Activated CD4-positive, alpha-beta T cell treated with anti-CD3 and anti-CD28 coated beads, Interleukin-2, amount 10 ng/mL, durations not matched to agents 24 days and 14 days (primary cell): ENCODE results near the gene SFT2D1. TPM values are rescaled to one million over a fixed set of nuclear protein-coding genes. Genes with fewer than 3 reads are reported as not detected.
"Not testable (repeated sequence)": the region's sequence is repeated elsewhere in the genome, so short reads cannot be mapped to it uniquely, and the experiment has no call there.

Source experiments
- DNase-seq: peaks from one replicate; pipeline ENCODE4 v3.0.0; 2022
- H3K27ac Mint-ChIP-seq: one replicate; pipeline ENCODE4 v1.8.0; 2022; ENCODE audit warnings: mild to moderate bottlenecking, mixed read lengths
- H3K27me3 Mint-ChIP-seq: one replicate; pipeline ENCODE4 v1.8.0; 2022; ENCODE audit warnings: mixed read lengths
- H3K36me3 Mint-ChIP-seq: one replicate; pipeline ENCODE4 v1.8.0; 2022; ENCODE audit warnings: low read depth, mild to moderate bottlenecking, mixed read lengths
- H3K4me1 Mint-ChIP-seq: one replicate; pipeline ENCODE4 v1.8.0; 2021; ENCODE audit warnings: mixed read lengths
- H3K4me3 Mint-ChIP-seq: one replicate; pipeline ENCODE4 v1.8.0; 2022; ENCODE audit warnings: mild to moderate bottlenecking, moderate library complexity, mixed read lengths
- H3K9me3 Mint-ChIP-seq: one replicate; pipeline ENCODE4 v1.8.0; 2021; ENCODE audit warnings: mixed read lengths
- intact Hi-C: fragments of 100-400 bp; cut with micrococcal nuclease; formaldehyde crosslinking; loops from one replicate; pipeline ENCODE4 v1.15.1; 2023
- total RNA-seq: library from RNA; stranded (reverse); gene quantifications from 2 replicates; pipeline ENCODE4 v1.2.3, GENCODE V29; 2022

The SFT2D1 gene
- total RNA-seq, 1 donor from 2014 or later, result 61.2 TPM

DNA sequence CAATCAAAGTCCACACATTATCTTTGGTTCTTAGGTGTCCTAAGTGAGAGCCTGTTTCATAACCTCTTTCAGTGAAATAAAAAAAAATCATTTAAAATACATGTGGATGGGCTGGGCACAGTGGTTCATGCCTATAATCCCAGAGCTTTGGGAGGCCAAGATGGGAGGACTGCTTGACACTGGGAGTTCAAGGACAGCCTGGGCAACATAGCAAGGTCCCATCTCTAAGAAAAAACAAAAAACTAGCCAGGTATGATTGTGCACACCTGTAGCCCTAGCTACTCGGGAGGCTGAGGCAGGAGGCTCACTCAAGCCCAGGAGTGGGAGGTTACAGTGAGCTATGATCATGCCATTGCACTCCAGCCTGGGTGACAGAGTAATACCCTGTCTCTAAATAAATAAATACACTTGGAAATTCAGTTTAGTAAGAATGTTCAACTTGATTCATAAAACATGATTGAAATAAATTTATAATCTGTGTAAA, 36.8 kb upstream of the SFT2D1 start:
- Mint-ChIP-seq H3K4me3 (no peak overlapping the region), H3K4me1 (peaks cover 13% of the 10 kb centered on the region), H3K36me3 (no peaks in the 10 kb centered on the region), H3K9me3 (no peaks in the 10 kb centered on the region), H3K27me3 (no peaks in the 10 kb centered on the region), H3K27ac (no peak overlapping the region)
- no peak for DNase-seq
- intact Hi-C loops, result no loop called here

DNA sequence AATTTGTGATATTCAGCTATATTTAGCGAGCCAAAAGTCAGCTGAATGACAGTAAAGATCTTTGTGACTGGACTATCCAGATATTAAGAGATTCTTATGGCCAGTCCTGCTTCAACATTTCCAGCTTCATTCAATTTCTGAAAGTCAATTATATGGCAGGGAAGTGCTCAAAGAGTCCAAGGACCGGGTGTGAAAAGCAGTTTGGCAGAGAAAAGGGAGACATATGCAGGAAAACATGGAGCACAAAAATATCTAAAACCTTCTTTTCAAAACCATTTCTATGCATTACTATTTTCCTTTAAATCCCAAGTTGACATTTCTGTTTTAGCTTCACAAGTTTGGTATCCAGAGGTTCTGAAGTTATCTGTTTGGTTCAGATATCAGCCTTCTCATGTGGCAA, 35.4 kb upstream of the SFT2D1 start:
- Mint-ChIP-seq H3K4me3 (no peak overlapping the region), H3K36me3 (no peaks in the 10 kb centered on the region), H3K9me3 (no peaks in the 10 kb centered on the region), H3K27me3 (no peaks in the 10 kb centered on the region), H3K4me1 (peaks cover 8% of the 10 kb centered on the region), H3K27ac (no peak overlapping the region)
- intact Hi-C loops, result no loop called here
- no peak for DNase-seq

DNA sequence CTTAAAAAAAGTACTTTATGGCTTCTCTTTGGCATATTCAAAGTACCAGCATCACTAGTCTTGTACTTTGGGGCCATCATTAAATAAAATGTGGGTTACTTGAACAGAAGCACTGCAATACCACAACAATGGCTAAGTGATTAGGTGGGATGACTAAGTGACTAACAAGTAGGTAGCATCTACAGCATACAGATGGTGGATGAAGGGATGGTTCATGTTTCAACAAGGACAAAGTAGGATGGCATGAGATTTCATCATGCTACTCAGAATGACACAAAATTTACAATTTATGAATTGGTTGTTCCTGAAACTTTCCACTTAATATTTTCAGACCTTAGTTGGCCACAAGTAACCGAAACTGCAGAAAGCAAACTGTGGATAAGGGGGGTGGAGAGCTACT, 32.7 kb upstream of the SFT2D1 start:
- H3K4me3 Mint-ChIP-seq, result no peak overlapping the region
- H3K4me1 Mint-ChIP-seq, result peaks cover under 1% of the 10 kb centered on the region
- no peaks in the 10 kb centered on the region for H3K9me3 Mint-ChIP-seq
- H3K36me3 Mint-ChIP-seq, result no peaks in the 10 kb centered on the region
- DNase-seq, result no peak
- no peak overlapping the region for H3K27ac Mint-ChIP-seq
- intact Hi-C loops, result no loop called here
- no peaks in the 10 kb centered on the region for H3K27me3 Mint-ChIP-seq

DNA sequence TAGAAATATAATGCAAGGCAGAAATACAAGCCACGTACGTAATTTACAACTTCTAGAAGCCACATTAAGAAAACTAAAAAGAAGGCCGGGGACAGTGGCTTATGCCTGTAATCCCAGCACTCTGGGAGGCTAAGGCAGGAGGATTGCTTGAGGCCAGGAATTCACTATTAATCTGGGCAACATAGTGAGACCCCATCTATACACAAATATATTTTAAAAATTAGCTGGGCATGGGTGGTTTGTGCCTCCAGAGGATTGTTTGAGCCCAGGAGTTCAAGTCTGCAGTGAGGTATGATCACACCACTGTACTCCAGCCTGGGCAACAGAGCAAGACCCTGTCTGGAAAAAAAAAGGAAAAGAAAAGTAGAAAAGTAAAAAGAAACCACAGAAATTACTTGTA, 28.1 kb upstream of the SFT2D1 start:
- DNase-seq, result no peak
- Mint-ChIP-seq H3K4me1 (peaks cover 4% of the 10 kb centered on the region), H3K9me3 (no peaks in the 10 kb centered on the region), H3K36me3 (no peaks in the 10 kb centered on the region), H3K27ac (no peak overlapping the region), H3K27me3 (no peaks in the 10 kb centered on the region), H3K4me3 (no peak overlapping the region)
- intact Hi-C loops, result no loop called here

DNA sequence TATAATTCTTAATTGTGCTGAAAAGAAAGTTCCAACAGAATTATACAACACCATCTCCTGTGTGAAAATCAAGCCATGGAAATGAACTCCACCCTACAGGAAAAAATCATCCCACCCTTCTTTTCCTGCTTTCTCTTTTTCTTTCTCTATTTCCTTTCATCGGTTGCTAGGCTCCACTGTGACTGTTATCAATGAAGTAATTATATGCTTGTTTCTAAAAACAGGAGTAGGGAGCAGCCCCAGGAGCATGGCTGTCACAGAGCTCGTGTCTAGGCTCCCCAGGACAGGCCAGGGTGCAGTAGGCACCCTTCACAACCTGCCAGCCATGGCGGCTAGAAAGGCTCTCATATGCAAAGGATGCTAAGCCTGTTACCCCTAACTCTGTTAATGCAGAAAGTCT, 27.4 kb upstream of the SFT2D1 start:
- H3K36me3 Mint-ChIP-seq, result no peaks in the 10 kb centered on the region
- H3K4me3 Mint-ChIP-seq, result no peak overlapping the region
- no peak overlapping the region for H3K27ac Mint-ChIP-seq
- DNase-seq, result no peak
- no peaks in the 10 kb centered on the region for H3K9me3 Mint-ChIP-seq
- no peaks in the 10 kb centered on the region for H3K27me3 Mint-ChIP-seq
- H3K4me1 Mint-ChIP-seq, result peaks cover 4% of the 10 kb centered on the region
- intact Hi-C loops, result no loop called here

DNA sequence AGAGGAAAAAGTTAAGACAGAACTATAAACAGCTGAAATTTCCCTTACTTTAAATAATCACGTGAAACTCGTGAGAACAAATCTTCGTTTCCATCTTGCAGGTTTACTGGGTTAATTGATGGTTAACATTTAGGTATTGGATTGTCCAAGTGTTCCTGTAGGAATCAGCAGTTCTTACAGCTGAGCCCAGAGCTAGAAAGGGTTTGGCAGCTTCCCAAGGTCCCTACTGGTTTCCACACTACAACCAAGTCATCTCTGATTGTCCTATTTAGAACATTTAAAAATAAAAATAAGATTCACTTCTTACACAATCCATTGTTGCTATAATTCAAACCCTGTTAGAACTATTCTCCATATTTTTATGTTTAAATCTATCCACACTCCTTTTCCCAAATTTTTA, 24.6 kb upstream of the SFT2D1 start:
- Mint-ChIP-seq H3K9me3 (no peaks in the 10 kb centered on the region), H3K4me1 (peaks cover 4% of the 10 kb centered on the region), H3K36me3 (peaks cover 5% of the 10 kb centered on the region), H3K27ac (no peak overlapping the region), H3K4me3 (no peak overlapping the region), H3K27me3 (no peaks in the 10 kb centered on the region)
- intact Hi-C loops, result no loop called here
- no peak for DNase-seq

DNA sequence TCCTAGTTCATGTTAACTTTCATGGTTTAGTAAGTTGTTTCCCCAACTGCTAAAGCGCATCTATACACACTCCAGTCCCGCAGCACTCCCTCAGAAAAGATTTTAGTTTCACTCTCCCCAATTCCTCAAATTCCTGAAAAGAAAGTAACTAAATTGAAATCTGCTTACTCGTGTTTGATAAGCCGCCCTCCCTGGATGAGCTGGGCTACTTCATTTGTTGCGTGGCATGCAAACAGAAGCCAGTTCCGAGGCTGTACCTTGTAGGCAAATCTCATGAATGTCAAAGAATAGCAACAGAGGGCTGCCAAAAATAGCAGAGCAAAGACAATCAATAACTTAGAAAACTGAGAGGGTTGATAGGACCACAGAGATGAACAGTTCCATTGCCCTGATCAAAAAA, 23.5 kb upstream of the SFT2D1 start:
- DNase-seq, result no peak
- H3K4me3 Mint-ChIP-seq, result no peak overlapping the region
- peaks cover 5% of the 10 kb centered on the region for H3K36me3 Mint-ChIP-seq
- H3K27me3 Mint-ChIP-seq, result no peaks in the 10 kb centered on the region
- H3K4me1 Mint-ChIP-seq, result peaks cover 4% of the 10 kb centered on the region
- no peaks in the 10 kb centered on the region for H3K9me3 Mint-ChIP-seq
- intact Hi-C loops, result no loop called here
- no peak overlapping the region for H3K27ac Mint-ChIP-seq

DNA sequence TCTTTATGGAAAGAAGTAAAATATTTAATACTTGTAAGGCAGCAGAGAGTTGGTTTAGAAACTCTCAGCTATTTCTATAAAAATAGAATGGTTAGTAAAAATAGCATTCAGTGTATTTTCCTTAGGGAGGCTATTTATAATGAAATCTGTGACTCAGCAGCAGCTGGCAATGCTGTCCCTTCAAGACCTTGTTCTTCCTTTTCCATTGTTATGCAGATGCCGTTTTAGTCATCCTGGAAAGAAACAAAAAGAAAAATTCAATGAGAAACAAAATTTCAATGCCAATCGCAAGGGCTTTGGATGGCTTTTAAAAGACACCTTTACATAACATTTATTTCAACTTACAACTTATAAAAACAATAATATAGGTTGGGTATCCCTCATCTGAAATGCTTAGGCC, 22.9 kb upstream of the SFT2D1 start:
- intact Hi-C loops, result no loop called here
- H3K4me1 Mint-ChIP-seq, result peaks cover 4% of the 10 kb centered on the region
- H3K4me3 Mint-ChIP-seq, result no peak overlapping the region
- DNase-seq, result no peak
- H3K27me3 Mint-ChIP-seq, result peaks cover under 1% of the 10 kb centered on the region
- no peaks in the 10 kb centered on the region for H3K9me3 Mint-ChIP-seq
- no peak overlapping the region for H3K27ac Mint-ChIP-seq
- H3K36me3 Mint-ChIP-seq, result peaks cover 5% of the 10 kb centered on the region

DNA sequence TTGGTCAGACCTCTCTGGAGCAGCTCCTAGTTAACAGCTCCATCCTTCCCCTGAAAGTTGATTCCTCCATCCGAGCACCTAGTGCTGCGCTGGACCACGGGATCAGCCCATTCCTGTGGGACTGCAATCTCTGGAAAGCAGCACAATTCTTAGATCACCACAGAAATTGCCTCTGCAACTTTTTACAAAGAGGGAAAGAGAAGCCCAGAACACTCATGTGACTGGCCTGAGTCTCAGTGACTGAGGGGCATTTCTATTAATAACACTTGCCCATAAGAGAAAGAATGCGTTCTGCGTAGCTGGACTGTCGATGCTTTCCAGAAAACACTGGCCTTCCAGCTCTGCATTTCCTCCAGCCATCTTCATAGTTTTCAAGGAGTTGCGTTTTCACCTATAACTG, 22.1 kb upstream of the SFT2D1 start:
- intact Hi-C loops, result no loop called here
- no peak overlapping the region for H3K27ac Mint-ChIP-seq
- H3K36me3 Mint-ChIP-seq, result peaks cover 5% of the 10 kb centered on the region
- H3K4me3 Mint-ChIP-seq, result no peak overlapping the region
- no peak for DNase-seq
- H3K4me1 Mint-ChIP-seq, result no peaks in the 10 kb centered on the region
- H3K27me3 Mint-ChIP-seq, result peaks cover 9% of the 10 kb centered on the region
- H3K9me3 Mint-ChIP-seq, result peaks cover 2% of the 10 kb centered on the region

DNA sequence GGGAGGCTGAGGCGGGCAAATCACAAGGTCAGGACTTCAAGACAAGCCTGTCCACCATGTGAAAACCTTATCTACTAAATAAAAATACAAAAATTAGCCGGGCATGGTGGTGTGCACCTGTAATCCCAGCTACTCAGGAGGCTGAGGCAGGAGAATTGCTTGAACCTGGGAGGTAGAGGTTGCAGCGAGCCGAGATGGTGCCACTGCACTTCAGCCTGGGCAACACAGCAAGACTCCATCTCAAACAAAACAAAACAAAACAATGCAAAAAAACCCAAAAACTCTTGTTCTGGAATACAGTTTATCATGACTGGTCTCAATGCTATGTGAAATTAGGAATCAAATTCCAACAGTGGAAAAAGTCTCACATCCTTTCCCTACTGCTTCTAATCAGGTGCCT, 20.1 kb upstream of the SFT2D1 start:
- H3K4me1 Mint-ChIP-seq, H3K4me3 Mint-ChIP-seq, intact Hi-C loops, H3K27ac Mint-ChIP-seq, DNase-seq, H3K36me3 Mint-ChIP-seq: not testable (repeated sequence)
- Mint-ChIP-seq H3K27me3 (peaks cover 22% of the 10 kb centered on the region), H3K9me3 (peaks cover 11% of the 10 kb centered on the region)

DNA sequence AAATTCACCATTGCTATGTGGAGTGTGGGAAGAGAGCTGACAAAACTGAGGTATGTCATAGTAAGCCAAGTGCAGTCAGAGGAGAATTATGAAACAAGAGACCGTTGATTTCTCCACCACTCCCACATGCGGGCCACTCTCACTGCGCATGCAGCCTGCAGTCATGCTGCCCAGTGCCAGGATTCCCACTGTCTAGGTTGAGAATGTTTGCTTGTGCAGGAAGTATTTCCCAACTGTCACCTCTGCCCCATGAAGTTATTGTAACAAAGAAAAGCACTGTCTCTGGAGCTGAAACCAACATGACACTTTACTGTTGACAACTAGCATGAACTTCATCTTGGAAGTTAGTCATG, 18.7 kb upstream of the SFT2D1 start:
- Mint-ChIP-seq H3K4me1 (no peaks in the 10 kb centered on the region), H3K4me3 (no peak overlapping the region), H3K27ac (no peak overlapping the region), H3K27me3 (peaks cover 29% of the 10 kb centered on the region), H3K9me3 (peaks cover 11% of the 10 kb centered on the region), H3K36me3 (peaks cover 5% of the 10 kb centered on the region)
- intact Hi-C loops, result no loop called here
- no peak for DNase-seq

DNA sequence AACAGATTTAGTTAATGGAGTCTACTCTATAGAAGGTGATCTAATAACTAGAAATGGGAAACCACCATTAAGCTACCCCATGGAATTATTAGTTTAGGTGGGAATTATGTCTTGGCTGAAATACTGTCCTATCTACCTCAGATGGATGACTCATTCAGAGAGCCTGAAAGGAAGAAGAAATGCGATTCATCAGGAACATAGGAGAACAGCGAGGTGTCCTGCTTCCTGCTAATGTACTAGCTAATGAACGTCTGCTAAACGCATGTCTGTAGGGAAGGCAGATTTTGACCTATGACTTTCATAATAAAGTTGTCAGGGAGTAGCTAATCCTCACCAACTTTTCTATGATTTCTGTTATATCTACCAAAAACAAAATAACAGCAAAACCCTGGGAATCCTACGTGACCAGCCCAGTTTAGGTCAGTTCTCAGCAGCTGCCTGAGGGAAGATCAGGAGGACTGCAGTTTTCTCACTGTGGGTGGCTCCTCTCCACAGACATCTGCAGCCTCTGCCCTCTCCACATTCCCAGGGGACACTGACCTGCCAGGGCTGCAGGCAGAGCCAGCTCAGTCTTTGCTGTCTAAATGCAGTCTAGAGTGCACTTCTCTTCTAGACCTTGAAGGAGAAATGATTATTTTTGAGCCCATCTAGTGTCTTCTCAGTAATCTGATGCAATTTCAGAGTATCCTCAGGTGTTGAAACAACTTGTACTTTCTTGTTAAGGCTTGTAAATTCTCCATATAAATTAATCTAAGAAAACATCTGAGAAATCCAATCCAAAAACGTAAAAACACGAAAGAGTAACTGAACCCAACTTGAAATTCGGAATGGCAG, 18.1 kb upstream of the SFT2D1 start:
- peaks cover 5% of the 10 kb centered on the region for H3K36me3 Mint-ChIP-seq
- H3K27ac Mint-ChIP-seq, result no peak overlapping the region
- intact Hi-C loops, result no loop called here
- H3K9me3 Mint-ChIP-seq, result peaks cover 11% of the 10 kb centered on the region
- no peaks in the 10 kb centered on the region for H3K4me1 Mint-ChIP-seq
- DNase-seq, result no peak
- peaks cover 34% of the 10 kb centered on the region for H3K27me3 Mint-ChIP-seq
- no peak overlapping the region for H3K4me3 Mint-ChIP-seq

DNA sequence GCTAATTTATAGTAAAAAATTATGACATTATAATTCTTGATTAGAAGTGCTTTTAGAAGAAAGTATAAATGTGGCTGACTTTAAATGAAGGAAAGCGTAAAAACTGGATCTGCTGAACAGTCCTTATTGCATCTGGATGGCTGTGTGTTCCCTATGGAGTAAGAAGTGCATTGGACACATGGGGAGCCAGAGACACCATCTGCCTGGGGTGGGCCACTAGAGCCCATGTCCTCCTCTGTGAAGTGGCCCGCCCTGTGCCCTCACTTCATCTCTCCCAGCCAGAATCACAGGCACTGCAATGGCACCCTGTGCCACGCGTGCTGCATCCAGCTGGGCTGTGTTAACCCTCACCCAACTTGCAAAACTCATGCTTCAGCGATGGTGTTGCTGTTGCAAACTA, 13.2 kb upstream of the SFT2D1 start:
- Mint-ChIP-seq H3K27me3 (peaks cover 54% of the 10 kb centered on the region), H3K4me3 (no peak overlapping the region), H3K27ac (no peak overlapping the region), H3K36me3 (no peaks in the 10 kb centered on the region), H3K4me1 (no peaks in the 10 kb centered on the region), H3K9me3 (peaks cover 13% of the 10 kb centered on the region)
- intact Hi-C loops, result no loop called here
- no peak for DNase-seq

DNA sequence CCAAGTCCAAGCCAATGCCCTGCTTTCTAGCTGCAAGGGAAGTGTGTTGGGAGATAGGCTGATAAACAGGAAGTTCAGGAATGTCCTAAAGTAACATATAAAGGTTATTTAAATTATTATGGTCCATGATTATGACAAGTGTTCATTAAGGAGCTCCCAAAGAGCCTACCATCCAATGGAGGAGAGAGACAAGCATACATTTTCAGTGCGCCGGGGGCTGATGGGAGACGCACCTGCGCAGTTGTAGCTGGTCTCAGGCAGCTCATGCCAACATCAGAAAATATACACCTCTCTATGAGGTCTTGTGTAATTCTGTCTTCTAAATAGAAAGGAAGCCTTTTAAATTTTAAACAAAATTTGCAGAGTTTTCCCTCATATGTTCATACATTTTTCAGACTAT, 12.6 kb upstream of the SFT2D1 start:
- no peak overlapping the region for H3K27ac Mint-ChIP-seq
- no peaks in the 10 kb centered on the region for H3K36me3 Mint-ChIP-seq
- no peaks in the 10 kb centered on the region for H3K4me1 Mint-ChIP-seq
- DNase-seq, result no peak
- H3K27me3 Mint-ChIP-seq, result peaks cover 54% of the 10 kb centered on the region
- peaks cover 14% of the 10 kb centered on the region for H3K9me3 Mint-ChIP-seq
- no peak overlapping the region for H3K4me3 Mint-ChIP-seq
- intact Hi-C loops, result no loop called here

DNA sequence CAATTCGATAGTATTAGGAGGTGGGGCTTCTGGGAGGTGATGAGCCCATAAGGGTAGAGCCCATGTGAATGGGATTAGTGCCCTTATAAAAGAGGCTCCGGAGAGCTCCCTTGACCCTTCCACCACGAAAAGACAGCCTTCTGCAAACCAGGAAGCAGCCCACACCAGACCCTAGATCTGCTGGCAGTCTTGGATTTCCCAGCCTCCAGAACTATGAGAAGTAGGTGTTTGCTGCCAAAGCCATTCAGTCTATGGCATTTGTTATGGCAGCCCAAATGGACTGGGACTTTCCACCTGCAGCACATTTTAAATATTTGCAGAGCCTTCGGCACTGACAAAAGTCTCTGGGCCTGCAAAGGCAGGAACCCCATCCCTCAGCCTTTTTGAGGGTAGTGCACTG, 11.8 kb upstream of the SFT2D1 start:
- H3K4me3 Mint-ChIP-seq, result no peak overlapping the region
- no peak overlapping the region for H3K27ac Mint-ChIP-seq
- H3K36me3 Mint-ChIP-seq, result no peaks in the 10 kb centered on the region
- peaks cover 15% of the 10 kb centered on the region for H3K9me3 Mint-ChIP-seq
- no peak for DNase-seq
- H3K27me3 Mint-ChIP-seq, result peaks cover 46% of the 10 kb centered on the region
- no peaks in the 10 kb centered on the region for H3K4me1 Mint-ChIP-seq
- intact Hi-C loops, result no loop called here
